GM18505 (cell line): ENCODE measurements around the gene ZNF530.
A peak's percentile ranks its signal among the peaks of the same experiment; 100 is the strongest.

Experiments used
- ATAC-seq: cut with Tn5 transposase; IDR thresholded peaks from one replicate; pipeline ENCODE4 v1.9.1; 2021; ENCODE audit not compliant: unreplicated experiment
- POLR2A ChIP-seq: IDR thresholded peaks from 4 replicates; pipeline ENCODE4 v1.6.1; 2011; ENCODE audit warnings: borderline replicate concordance; ENCODE audit not compliant: insufficient read depth, insufficient read length; ENCODE audit errors: extremely low read depth

ZNF530 gene

GRCh38 chr19:57599761-57600383, at the start of gene ZNF530:
ZNF530 (plus strand) TSS chr19:57599885; CDS start chr19:57604346, 4,461 bp downstream.
- TF ChIP-seq POLR2A: peak; percentile 63
- peak; percentile 89 for ATAC-seq

DNA sequence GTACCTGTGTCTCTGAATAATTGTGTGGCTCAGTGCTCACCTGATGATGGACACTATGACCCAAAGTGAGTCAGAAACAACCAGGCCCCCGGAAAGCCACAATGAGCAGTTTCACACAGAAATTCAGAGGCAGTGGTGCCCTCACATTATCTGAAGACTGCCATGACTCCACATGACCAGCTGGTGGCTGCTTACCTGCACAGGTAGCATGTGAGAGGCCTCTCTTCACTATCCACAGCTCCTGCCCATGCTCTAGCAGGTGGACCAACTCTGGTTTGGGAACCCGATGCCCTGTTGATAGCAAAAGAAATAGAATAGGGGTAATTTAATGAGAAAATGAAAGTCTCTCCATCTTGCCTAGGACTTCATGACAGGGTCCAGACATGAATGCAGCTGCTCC, 47.3 kb upstream of the ZNF530 start:
- no peak for TF ChIP-seq POLR2A
- no peak for ATAC-seq

GRCh38 chr19:57557659-57558058, 42.0 kb upstream of the ZNF530 start:
- ATAC-seq: no peak

DNA sequence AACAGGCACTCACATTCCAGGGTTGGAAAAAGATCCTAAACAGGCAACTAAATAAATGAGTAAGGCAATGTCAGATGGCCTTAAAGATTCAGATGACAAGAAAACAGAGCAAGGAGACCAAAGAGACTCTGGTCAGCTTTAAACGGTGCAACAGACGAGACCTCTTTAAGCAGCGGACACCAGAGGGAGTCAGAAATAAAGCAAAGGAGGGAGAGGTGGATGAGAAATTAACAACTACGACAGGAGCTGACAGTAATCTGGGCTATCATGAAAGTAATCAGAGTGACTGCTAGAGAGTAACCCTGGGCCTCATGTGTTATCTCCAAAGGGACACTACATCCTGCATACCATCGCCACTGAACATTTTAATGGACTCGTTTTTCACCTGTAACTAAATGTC, 41.2 kb upstream of the ZNF530 start:
- no peak for ATAC-seq
- TF ChIP-seq POLR2A: no peak

More at GRCh38 chr19:57557659-57558058, 42.0 kb upstream of the ZNF530 start:
- TF ChIP-seq POLR2A: no peak

- peak; percentile 36 for ATAC-seq
- TF ChIP-seq POLR2A: no peak
These were observed 40.7 kb upstream of the ZNF530 start for GRCh38 chr19:57559008-57559403.

GRCh38 chr19:57559404-57560025, 40.2 kb upstream of the ZNF530 start, which contains the start of gene ZNF550:
ZNF550 (minus strand) TSS chr19:57559863; CDS start chr19:57559682, 181 bp downstream.
- ATAC-seq: peak; percentile 93

DNA sequence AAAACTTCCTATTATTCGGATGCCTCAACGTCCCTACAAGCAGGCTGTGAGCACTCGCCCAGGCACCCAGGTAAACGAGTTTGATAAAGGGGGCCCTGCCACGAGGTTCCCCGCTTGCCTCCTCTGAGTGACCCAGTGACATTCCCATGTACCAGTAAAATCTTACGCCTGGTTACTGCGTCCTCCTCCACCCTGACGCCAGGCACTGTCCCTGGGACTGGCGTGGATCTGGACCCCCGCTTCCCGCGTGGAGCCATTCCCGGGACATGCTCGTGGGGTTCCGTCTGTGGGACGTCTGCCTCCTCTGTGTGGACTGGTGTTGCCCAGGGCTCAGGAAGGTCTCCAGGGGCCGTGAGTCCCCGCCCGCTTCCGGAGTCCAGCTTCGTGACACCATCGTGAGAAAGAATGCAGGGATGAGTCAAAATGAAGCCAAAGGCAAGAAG, 39.6 kb upstream of the ZNF530 start:
- TF ChIP-seq POLR2A: no peak
- no peak for ATAC-seq

More at GRCh38 chr19:57559404-57560025, 40.2 kb upstream of the ZNF530 start, which contains the start of gene ZNF550:
- TF ChIP-seq POLR2A: peak; percentile 72

- TF ChIP-seq POLR2A: no peak
These were observed 36.1 kb upstream of the ZNF530 start for GRCh38 chr19:57563547-57563946.

GRCh38 chr19:57566396-57567265, 33.1 kb upstream of the ZNF530 start:
- TF ChIP-seq POLR2A: no peak
- ATAC-seq: no peak

More at GRCh38 chr19:57563547-57563946, 36.1 kb upstream of the ZNF530 start:
- no peak for ATAC-seq

DNA sequence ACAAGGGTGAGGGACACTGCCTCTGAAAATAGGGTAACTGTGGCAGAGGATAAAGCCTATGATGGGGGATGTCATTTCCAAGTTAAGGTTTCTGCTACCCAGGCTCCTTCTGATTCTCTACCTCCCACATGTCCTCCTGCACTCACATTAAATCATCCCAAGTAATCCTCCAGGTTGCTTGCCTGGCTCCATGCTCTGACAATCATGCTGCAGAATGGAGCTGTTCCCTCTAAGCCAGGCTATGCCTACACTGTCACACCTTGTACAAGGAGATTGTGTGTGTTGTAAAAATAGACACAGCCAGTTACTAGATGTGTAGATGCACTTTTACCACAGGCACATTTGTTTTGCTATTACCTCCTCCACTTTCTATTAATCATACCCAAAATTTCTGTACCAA, 29.0 kb upstream of the ZNF530 start:
- TF ChIP-seq POLR2A: peak; percentile 28
- no peak for ATAC-seq

DNA sequence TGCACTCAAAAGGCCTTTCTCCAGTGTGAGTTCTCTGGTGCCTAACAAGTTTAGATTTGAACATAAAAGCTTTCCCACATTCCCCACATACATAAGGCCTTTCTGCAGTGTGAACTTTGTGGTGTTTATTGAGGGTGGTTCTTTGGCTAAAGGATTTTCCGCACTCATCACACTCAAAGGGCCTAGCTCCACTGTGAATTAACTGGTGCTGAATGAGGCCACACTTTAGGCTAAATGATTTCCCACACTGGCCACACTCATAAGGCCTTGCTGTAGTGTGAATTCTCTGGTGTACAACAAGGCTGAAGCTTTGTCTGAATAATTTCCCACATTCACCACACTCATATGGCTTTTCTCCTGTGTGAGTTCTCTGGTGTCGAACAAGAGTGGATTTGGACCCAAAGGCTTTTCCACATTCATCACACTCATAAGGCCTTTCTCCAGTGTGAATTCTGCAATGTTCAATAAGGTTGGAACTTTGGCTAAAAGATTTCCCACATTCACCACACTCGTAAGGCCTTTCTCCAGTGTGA, 27.2 kb upstream of the ZNF530 start:
- TF ChIP-seq POLR2A: no peak
- ATAC-seq: no peak

GRCh38 chr19:57576661-57577060, 23.0 kb upstream of the ZNF530 start:
- no peak for ATAC-seq
- TF ChIP-seq POLR2A: no peak
